ENCODE results near the gene ATE1.

ATE1 gene

GRCh38 chr10:121823993-121824463, 103.8 kb downstream of the ATE1 start:
- ChIA-PET POLR2A (interaction anchor here (1.6 kb wide), 1 partner anchor 62 kb away, joined by 3 read pairs; no protein-coding TSS in a partner anchor), CTCF (interaction anchor here (0.6 to 3.3 kb wide), 7 partner anchors 8 to 79 kb away, joined by 3 to 23 read pairs (median 3); no protein-coding TSS in a partner anchor)
- DNase-seq (ENCODE audit: extremely low spot score): peak; percentile 57
- TF ChIP-seq PKNOX1 (IDR thresholded peaks at IDR 0.05): no peak
- TF ChIP-seq NFRKB (IDR thresholded peaks at IDR 0.05): no peak
- no peak for TF ChIP-seq ARNT (IDR thresholded peaks at IDR 0.05)
- TF ChIP-seq BHLHE40 (IDR thresholded peaks at IDR 0.05; ENCODE audit: borderline replicate concordance): no peak
- TF ChIP-seq FOXA1 (IDR thresholded peaks at IDR 0.05): no peak
- TF ChIP-seq FOXK2 (IDR thresholded peaks at IDR 0.05): no peak
- TF ChIP-seq HDGF (IDR thresholded peaks at IDR 0.05; ENCODE audit: borderline replicate concordance): no peak
- no peak for TF ChIP-seq LEF1 (IDR thresholded peaks at IDR 0.05; ENCODE audit: borderline replicate concordance)
- no peak for TF ChIP-seq FOXM1 (IDR thresholded peaks at IDR 0.05; ENCODE audit: borderline replicate concordance)
- TF ChIP-seq ZNF384 (IDR thresholded peaks at IDR 0.05): no peak
- no peak for TF ChIP-seq CTBP1 (IDR thresholded peaks at IDR 0.05; ENCODE audit: borderline replicate concordance)
- no peak for TF ChIP-seq SP1 (IDR thresholded peaks at IDR 0.05)
- no peak for TF ChIP-seq ELF4 (IDR thresholded peaks at IDR 0.05)
- TF ChIP-seq L3MBTL2 (conservative IDR thresholded peaks at IDR 0.05): no peak
- TF ChIP-seq TARDBP (IDR thresholded peaks at IDR 0.05): no peak

DNA sequence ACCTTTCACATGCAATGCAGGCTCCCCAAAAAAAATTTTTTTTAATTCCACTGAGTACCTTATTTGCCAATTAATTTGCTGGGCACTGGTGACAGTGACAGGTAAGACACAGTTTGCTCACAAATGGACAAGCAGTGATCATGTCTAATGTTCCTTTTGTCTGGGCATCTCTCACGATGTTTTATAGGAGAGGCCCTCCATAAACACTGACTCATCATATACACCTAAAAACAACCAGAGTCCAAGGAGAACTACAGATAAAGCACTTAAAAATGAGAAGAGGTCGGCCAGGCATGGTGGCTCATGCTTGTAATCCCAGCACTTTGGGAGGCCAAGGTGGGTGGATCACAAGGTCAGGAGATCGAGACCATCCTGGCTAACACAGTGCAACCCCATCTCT, 105.1 kb downstream of the ATE1 start:
- no peak for TF ChIP-seq ELF4 (IDR thresholded peaks at IDR 0.05)
- TF ChIP-seq HDGF (IDR thresholded peaks at IDR 0.05; ENCODE audit: borderline replicate concordance): no peak
- TF ChIP-seq TARDBP (IDR thresholded peaks at IDR 0.05): no peak
- TF ChIP-seq FOXK2 (IDR thresholded peaks at IDR 0.05): no peak
- no peak for TF ChIP-seq LEF1 (IDR thresholded peaks at IDR 0.05; ENCODE audit: borderline replicate concordance)
- TF ChIP-seq FOXA1 (IDR thresholded peaks at IDR 0.05): no peak
- TF ChIP-seq NFRKB (IDR thresholded peaks at IDR 0.05): no peak
- CTCF ChIA-PET: interaction anchor here (2.4 to 3.3 kb wide), 2 partner anchors 9 to 64 kb away, joined by 9 to 23 read pairs; no protein-coding TSS in a partner anchor

GRCh38 chr10:121822180-121822579, 105.7 kb downstream of the ATE1 start:
- ChIA-PET CTCF (interaction anchor here (0.6 to 2.4 kb wide), 2 partner anchors 10 to 21 kb away, joined by 3 to 9 read pairs; no protein-coding TSS in a partner anchor), POLR2A (no interaction called here)
- DNase-seq (ENCODE audit: extremely low spot score): no peak
- TF ChIP-seq HDGF (IDR thresholded peaks at IDR 0.05; ENCODE audit: borderline replicate concordance) (no peak), PKNOX1 (IDR thresholded peaks at IDR 0.05) (no peak), TARDBP (IDR thresholded peaks at IDR 0.05) (no peak), ELF4 (IDR thresholded peaks at IDR 0.05) (no peak), ZNF384 (IDR thresholded peaks at IDR 0.05) (no peak), ARNT (IDR thresholded peaks at IDR 0.05) (no peak), FOXA1 (IDR thresholded peaks at IDR 0.05) (no peak), SUZ12 (IDR thresholded peaks at IDR 0.05) (no peak), FOXK2 (IDR thresholded peaks at IDR 0.05) (no peak), SP1 (IDR thresholded peaks at IDR 0.05) (no peak), BHLHE40 (IDR thresholded peaks at IDR 0.05; ENCODE audit: borderline replicate concordance) (no peak), L3MBTL2 (conservative IDR thresholded peaks at IDR 0.05) (no peak), NFRKB (IDR thresholded peaks at IDR 0.05) (no peak), FOXM1 (IDR thresholded peaks at IDR 0.05; ENCODE audit: borderline replicate concordance) (no peak)

More for the DNA sequence above, 105.1 kb downstream of the ATE1 start:
- no peak for DNase-seq (ENCODE audit: extremely low spot score)
- POLR2A ChIA-PET: interaction anchor here (1.6 kb wide), 1 partner anchor 63 kb away, joined by 3 read pairs; no protein-coding TSS in a partner anchor

DNA sequence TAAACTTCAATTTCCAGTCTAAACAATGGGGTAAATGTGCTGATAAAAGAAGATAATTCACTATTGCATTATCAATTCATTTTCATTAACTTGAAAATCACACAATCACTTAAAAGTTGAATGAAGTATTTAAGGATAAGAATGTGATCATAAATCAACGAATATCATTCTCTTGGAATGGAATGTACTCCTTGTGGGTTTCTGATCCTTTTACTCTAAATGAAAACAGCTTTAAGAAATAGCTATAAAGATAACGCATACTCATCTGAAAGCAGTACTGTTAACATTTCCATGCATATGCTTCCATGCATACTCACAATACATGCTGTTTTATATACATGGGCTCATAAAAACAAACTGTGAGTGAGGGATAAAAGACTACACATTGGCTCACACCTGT, 108.8 kb downstream of the ATE1 start:
- POLR2A ChIA-PET: no interaction called here
- TF ChIP-seq PKNOX1 (IDR thresholded peaks at IDR 0.05): peak; percentile 86
- TF ChIP-seq BHLHE40 (IDR thresholded peaks at IDR 0.05; ENCODE audit: borderline replicate concordance): no peak
- TF ChIP-seq SUZ12 (IDR thresholded peaks at IDR 0.05): no peak
- no peak for TF ChIP-seq ZNF384 (IDR thresholded peaks at IDR 0.05)
- no peak; the same call in 1 of the 2 replicates for TF ChIP-seq TARDBP (IDR thresholded peaks at IDR 0.05)
- TF ChIP-seq L3MBTL2 (conservative IDR thresholded peaks at IDR 0.05): no peak
- no peak for TF ChIP-seq ELF4 (IDR thresholded peaks at IDR 0.05)
- TF ChIP-seq FOXM1 (IDR thresholded peaks at IDR 0.05; ENCODE audit: borderline replicate concordance): peak; percentile 52; the same call in 1 of the 2 replicates
- no peak for TF ChIP-seq SP1 (IDR thresholded peaks at IDR 0.05)
- no peak for TF ChIP-seq FOXA1 (IDR thresholded peaks at IDR 0.05)
- TF ChIP-seq FOXK2 (IDR thresholded peaks at IDR 0.05): peak; percentile 52; the same call in 1 of the 2 replicates
- no peak for TF ChIP-seq NFRKB (IDR thresholded peaks at IDR 0.05)
- no peak for TF ChIP-seq HDGF (IDR thresholded peaks at IDR 0.05; ENCODE audit: borderline replicate concordance)
- peak; percentile 93 for TF ChIP-seq ARNT (IDR thresholded peaks at IDR 0.05)
- TF ChIP-seq LEF1 (IDR thresholded peaks at IDR 0.05; ENCODE audit: borderline replicate concordance): no peak
- peak; percentile 97 for TF ChIP-seq CTBP1 (IDR thresholded peaks at IDR 0.05; ENCODE audit: borderline replicate concordance)
- DNase-seq (ENCODE audit: extremely low spot score): peak; percentile 65
- CTCF ChIA-PET: interaction anchor here (1.3 to 2.3 kb wide), 2 partner anchors 9 to 12 kb away, joined by 3 to 5 read pairs; no protein-coding TSS in a partner anchor

DNA sequence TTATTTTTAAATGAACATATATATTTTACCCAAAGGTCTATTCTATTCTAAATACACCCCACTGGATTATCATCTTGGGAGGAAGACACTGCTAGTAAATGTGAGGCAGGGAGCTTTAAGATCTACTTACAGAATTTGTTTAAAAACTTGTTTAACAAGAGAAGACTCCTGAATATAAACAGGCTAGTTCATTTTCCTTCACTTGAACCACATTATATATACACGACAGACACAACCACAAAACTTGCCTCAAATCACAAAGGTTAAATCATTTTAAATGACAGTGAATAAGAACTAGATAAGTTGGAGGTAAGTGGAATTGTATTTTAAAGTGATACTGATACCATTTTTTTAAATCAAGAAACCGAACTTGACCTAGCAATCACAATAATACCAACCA, 109.2 kb downstream of the ATE1 start:
- CTCF ChIA-PET: interaction anchor here (1.3 to 2.3 kb wide), 2 partner anchors 9 to 12 kb away, joined by 3 to 5 read pairs; no protein-coding TSS in a partner anchor

More for the DNA sequence above, 109.2 kb downstream of the ATE1 start:
- POLR2A ChIA-PET: no interaction called here
- TF ChIP-seq SP1 (IDR thresholded peaks at IDR 0.05) (no peak), L3MBTL2 (conservative IDR thresholded peaks at IDR 0.05) (no peak), FOXA1 (IDR thresholded peaks at IDR 0.05) (no peak), PKNOX1 (IDR thresholded peaks at IDR 0.05) (no peak), BHLHE40 (IDR thresholded peaks at IDR 0.05; ENCODE audit: borderline replicate concordance) (no peak), SUZ12 (IDR thresholded peaks at IDR 0.05) (no peak), FOXK2 (IDR thresholded peaks at IDR 0.05) (no peak), NFRKB (IDR thresholded peaks at IDR 0.05) (no peak), ZNF384 (IDR thresholded peaks at IDR 0.05) (no peak), ARNT (IDR thresholded peaks at IDR 0.05) (no peak), LEF1 (IDR thresholded peaks at IDR 0.05; ENCODE audit: borderline replicate concordance) (no peak)
- DNase-seq (ENCODE audit: extremely low spot score): no peak

All from HEK293T (cell line).